ENCODE results near the gene PIGN. TPM values are rescaled to one million over a fixed set of nuclear protein-coding genes. Genes with fewer than 3 reads are reported as not detected.

Gene PIGN
- total RNA-seq, 1 donor from 2014 or later, result 21.0 TPM

- DNase-seq (ENCODE audit: missing footprints), result no peak
- intact Hi-C loops (cut with DNase I), result no loop called here
- no peak for ATAC-seq
Measured at GRCh38 chr18:61991201-61991600, 195.7 kb downstream of the PIGN start.

Other genes starting within 250 kb of the PIGN start
- gene RELCH, start 199 bp upstream of the PIGN start, total RNA-seq, result 11.1 TPM
- 1.1 TPM for gene TNFRSF11A, start 138.3 kb upstream of the PIGN start, total RNA-seq